Erythroblast (primary cell): ENCODE data around the gene RPS4Y2.

Source experiments
- GATA1 ChIP-seq: IDR thresholded peaks from 2 replicates; pipeline ENCODE4 v1.6.1; 2011; ENCODE audit warnings: low read depth, mild to moderate bottlenecking, control low read depth, low read length, moderate library complexity
- POLR2A ChIP-seq: IDR thresholded peaks from 2 replicates; pipeline ENCODE4 v1.6.1; 2011; ENCODE audit warnings: mild to moderate bottlenecking, low read length

DNA sequence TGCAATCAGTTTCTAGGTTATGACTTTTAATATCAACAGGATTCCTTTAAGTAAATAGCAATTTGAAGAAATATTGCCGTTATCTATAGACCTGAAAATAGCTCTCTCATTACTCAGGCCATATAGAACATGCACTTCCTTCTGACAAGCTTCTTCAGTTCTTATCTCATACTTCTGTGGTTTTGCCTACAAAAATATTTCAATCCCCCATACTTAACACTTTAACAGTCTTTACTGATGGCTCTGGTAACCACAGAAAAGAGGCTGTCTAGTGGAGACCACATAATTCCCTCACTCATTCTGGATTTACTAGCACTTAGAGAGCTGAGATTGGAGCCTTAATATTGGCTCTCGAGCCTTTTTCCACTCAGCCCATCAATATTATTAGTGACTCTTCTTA lies 46.8 kb downstream of the RPS4Y2 start:
- TF ChIP-seq POLR2A (no peak), GATA1 (no peak)
